H9 (cell line): ENCODE results near the gene FBXO47. TPM values are rescaled to one million over a fixed set of nuclear protein-coding genes. Genes with fewer than 3 reads are reported as not detected.
"Not testable (repeated sequence)": the region's sequence is repeated elsewhere in the genome, so short reads cannot be mapped to it uniquely, and the experiment has no call there.

Experiments
- DNase-seq: peaks from one replicate; pipeline ENCODE4 v3.0.0-alpha.2; 2017
- H2AFZ ChIP-seq: one replicate; pipeline ENCODE4 v1.6.1; 2013; ENCODE audit warnings: mild to moderate bottlenecking, low read length, control low read depth, moderate library complexity
- H2AK5ac ChIP-seq: 2 replicates; pipeline ENCODE4 v1.6.1; 2013; ENCODE audit warnings: low read length, control low read depth, mixed read lengths; ENCODE audit not compliant: insufficient read length
- H2BK120ac ChIP-seq: one replicate; pipeline ENCODE4 v1.6.1; 2013; ENCODE audit warnings: low read depth, mild to moderate bottlenecking, low read length, control low read depth, inconsistent platforms; ENCODE audit not compliant: poor library complexity, severe bottlenecking
- H2BK12ac ChIP-seq: 2 replicates; pipeline ENCODE4 v1.6.1; 2013; ENCODE audit warnings: low read length, control low read depth, mixed read lengths, low read depth; ENCODE audit not compliant: insufficient read length
- H2BK15ac ChIP-seq: 2 replicates; pipeline ENCODE4 v1.6.1; 2013; ENCODE audit warnings: low read depth, low read length, control low read depth
- H2BK20ac ChIP-seq: one replicate; pipeline ENCODE4 v1.6.1; 2013; ENCODE audit warnings: low read depth, mild to moderate bottlenecking, low read length, control low read depth, inconsistent platforms; ENCODE audit not compliant: poor library complexity, severe bottlenecking
- H2BK5ac ChIP-seq: 2 replicates; pipeline ENCODE4 v1.6.1; 2013; ENCODE audit warnings: low read length, control low read depth, mixed read lengths; ENCODE audit not compliant: insufficient read length
- H3K14ac ChIP-seq: 2 replicates; pipeline ENCODE4 v1.6.1; 2013; ENCODE audit warnings: low read length, control low read depth; ENCODE audit not compliant: insufficient read depth
- H3K18ac ChIP-seq: 2 replicates; pipeline ENCODE4 v1.6.1; 2013; ENCODE audit warnings: low read depth, mild to moderate bottlenecking, mixed read lengths, low read length, control low read depth; ENCODE audit not compliant: insufficient read length
- H3K23ac ChIP-seq: 2 replicates; pipeline ENCODE4 v1.6.1; 2013; ENCODE audit warnings: low read length, control low read depth, mixed read lengths, low read depth; ENCODE audit not compliant: insufficient read length
- H3K23me2 ChIP-seq: 2 replicates; pipeline ENCODE4 v1.6.1; 2013; ENCODE audit warnings: low read depth, mild to moderate bottlenecking, mixed read lengths, low read length, control low read depth; ENCODE audit not compliant: insufficient read length, poor library complexity, severe bottlenecking
- H3K27ac ChIP-seq: 2 replicates; pipeline ENCODE4 v1.5.1; 2013; ENCODE audit warnings: low read length, control low read depth, mixed read lengths, low read depth; ENCODE audit not compliant: insufficient read length
- H3K27me3 ChIP-seq: 2 replicates; pipeline ENCODE4 v1.6.1; 2013; ENCODE audit warnings: low read length, control low read depth, inconsistent platforms; ENCODE audit not compliant: insufficient read depth
- H3K4ac ChIP-seq: 2 replicates; pipeline ENCODE4 v1.6.1; 2013; ENCODE audit warnings: low read depth, mild to moderate bottlenecking, control low read depth, inconsistent platforms, low read length, moderate library complexity
- H3K4me1 ChIP-seq: 2 replicates; pipeline ENCODE4 v1.6.1; 2013; ENCODE audit warnings: low read length, control low read depth, inconsistent platforms; ENCODE audit not compliant: insufficient read depth
- H3K4me2 ChIP-seq: 2 replicates; pipeline ENCODE4 v1.6.1; 2013; ENCODE audit warnings: low read length, control low read depth, mixed read lengths; ENCODE audit not compliant: insufficient read length, insufficient read depth
- H3K56ac ChIP-seq: 2 replicates; pipeline ENCODE4 v1.6.1; 2013; ENCODE audit warnings: low read depth, mild to moderate bottlenecking, mixed read lengths, low read length, control low read depth; ENCODE audit not compliant: insufficient read length
- H3K79me1 ChIP-seq: 2 replicates; pipeline ENCODE4 v1.6.1; 2013; ENCODE audit warnings: low read depth, mild to moderate bottlenecking, moderate library complexity, low read length, control low read depth, inconsistent platforms; ENCODE audit not compliant: insufficient read depth, poor library complexity, severe bottlenecking
- H3K79me2 ChIP-seq: 2 replicates; pipeline ENCODE4 v1.6.1; 2013; ENCODE audit warnings: low read length, control low read depth, inconsistent platforms; ENCODE audit not compliant: insufficient read depth
- H3K9ac ChIP-seq: 2 replicates; pipeline ENCODE4 v1.6.1; 2013; ENCODE audit warnings: low read length, control low read depth, mixed read lengths; ENCODE audit not compliant: insufficient read length; ENCODE audit errors: extremely low read depth
- H3K9me3 ChIP-seq: one replicate; pipeline ENCODE4 v1.6.1; 2013; ENCODE audit warnings: low read depth, low read length, inconsistent platforms; ENCODE audit not compliant: control insufficient read depth
- H3T11ph ChIP-seq: one replicate; pipeline ENCODE4 v1.6.1; 2013; ENCODE audit warnings: mild to moderate bottlenecking, low read length, control low read depth, inconsistent platforms
- H4K20me1 ChIP-seq: one replicate; pipeline ENCODE4 v1.6.1; 2013; ENCODE audit not compliant: control insufficient read depth, insufficient read length, insufficient read depth
- H4K5ac ChIP-seq: 2 replicates; pipeline ENCODE4 v1.6.1; 2013; ENCODE audit warnings: low read depth, mild to moderate bottlenecking, mixed read lengths, low read length, control low read depth; ENCODE audit not compliant: insufficient read length
- H4K8ac ChIP-seq: replicated peaks from 2 replicates; pipeline ENCODE4 v1.6.1; 2013; ENCODE audit warnings: low read length, control low read depth, mixed read lengths, low read depth; ENCODE audit not compliant: insufficient read length
- H4K91ac ChIP-seq: 2 replicates; pipeline ENCODE4 v1.6.1; 2013; ENCODE audit warnings: low read depth, mild to moderate bottlenecking, moderate library complexity, mixed read lengths, low read length, control low read depth; ENCODE audit not compliant: insufficient read length
- H3K27ac Mint-ChIP-seq, 3 experiments: 2 replicates in 2 of 3; 3 replicates in 1 of 3; pipeline ENCODE4 v1.8.0; 2020 to 2021; ENCODE audit warnings: mixed read lengths in 3 of 3, mild to moderate bottlenecking in 1 of 3, moderate library complexity in 1 of 3
- H3K27me3 Mint-ChIP-seq: 2 replicates; pipeline ENCODE4 v1.8.0; 2021; ENCODE audit warnings: low read depth, mild to moderate bottlenecking, moderate library complexity, mixed read lengths
- H3K36me3 Mint-ChIP-seq, 3 experiments: 2 replicates in 2 of 3; 3 replicates in 1 of 3; pipeline ENCODE4 v1.8.0; 2020 to 2021; ENCODE audit warnings: low read depth in 3 of 3, mixed read lengths in 3 of 3; ENCODE audit not compliant: insufficient read depth in 1 of 3
- H3K4me1 Mint-ChIP-seq, 2 experiments: 2 replicates each; pipeline ENCODE4 v1.8.0; 2020; ENCODE audit warnings: mixed read lengths in 2 of 2
- H3K4me3 Mint-ChIP-seq, 2 experiments: 2 replicates in 1 of 2; 3 replicates in 1 of 2; pipeline ENCODE4 v1.8.0; 2020 to 2021; ENCODE audit warnings: mild to moderate bottlenecking in 2 of 2, mixed read lengths in 2 of 2, moderate library complexity in 1 of 2
- H3K9me3 Mint-ChIP-seq, 2 experiments: 2 replicates in 1 of 2; 3 replicates in 1 of 2; pipeline ENCODE4 v1.8.0; 2020; ENCODE audit warnings: mild to moderate bottlenecking in 2 of 2, mixed read lengths in 2 of 2, moderate library complexity in 1 of 2
- WGBS: extraction: QIAGEN DNeasy Blood & Tissue Kit; methylation state at CpG from one replicate; pipeline ENCODE4 v1.1.7; 2013; ENCODE audit warnings: missing lambda C conversion rate, low lambda C conversion rate, mixed read lengths; ENCODE audit not compliant: insufficient read length; ENCODE audit errors: extremely low coverage; 5-methylcytosine and 5-hydroxymethylcytosine counted together
- total RNA-seq: library from RNA; stranded (reverse); gene quantifications from 2 replicates; pipeline ENCODE4 v1.2.1, GENCODE V29; 2021

FBXO47 gene
- total RNA-seq, 1 experiment from 2014 or later, result not detected

DNA sequence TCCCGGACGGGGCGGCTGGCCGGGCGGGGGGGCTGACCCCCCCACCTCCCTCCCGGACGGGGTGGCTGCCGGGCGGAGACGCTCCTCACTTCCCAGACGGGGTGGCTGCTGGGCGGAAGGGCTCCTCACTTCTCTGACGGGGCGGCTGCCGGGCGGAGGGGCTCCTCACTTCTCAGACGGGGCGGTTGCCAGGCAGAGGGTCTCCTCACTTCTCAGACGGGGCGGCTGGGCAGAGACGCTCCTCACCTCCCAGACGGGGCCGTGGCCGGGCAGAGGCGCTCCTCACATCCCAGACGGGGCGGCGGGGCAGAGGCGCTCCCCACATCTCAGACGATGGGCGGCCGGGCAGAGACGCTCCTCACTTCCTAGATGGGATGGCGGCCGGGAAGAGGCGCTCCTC lies 36.4 kb downstream of the FBXO47 start:
- H3K56ac ChIP-seq, result not testable (repeated sequence)

More for the DNA sequence above, 36.4 kb downstream of the FBXO47 start:
- H3K27me3 Mint-ChIP-seq, H3T11ph ChIP-seq, H3K4me1 ChIP-seq, H3K18ac ChIP-seq, H3K27ac Mint-ChIP-seq, H2BK20ac ChIP-seq, H3K9me3 ChIP-seq, H2BK120ac ChIP-seq, H3K4ac ChIP-seq, H3K4me3 Mint-ChIP-seq, DNase-seq, H2AFZ ChIP-seq, H3K9me3 Mint-ChIP-seq, H3K4me2 ChIP-seq, H3K23me2 ChIP-seq, H3K14ac ChIP-seq, H2BK5ac ChIP-seq, H3K27ac ChIP-seq, H2AK5ac ChIP-seq, H2BK15ac ChIP-seq, H3K9ac ChIP-seq, H4K91ac ChIP-seq, H3K79me1 ChIP-seq, H2BK12ac ChIP-seq, H4K5ac ChIP-seq, H3K27me3 ChIP-seq, H4K20me1 ChIP-seq, H4K8ac ChIP-seq, H3K36me3 Mint-ChIP-seq, H3K79me2 ChIP-seq, H3K23ac ChIP-seq: not testable (repeated sequence)
- no CpG with 5 or more reads among the region's 36 CpGs for WGBS
- peaks cover 5 to 11% of the 10 kb centered on the region in 2 experiments for H3K4me1 Mint-ChIP-seq
